HG02623 (cell line): ENCODE results near the gene SLCO4A1.

Source experiments
- ATAC-seq: cut with Tn5 transposase; IDR thresholded peaks from one replicate; pipeline ENCODE4 v1.9.1; 2021; ENCODE audit warnings: moderate library complexity; ENCODE audit not compliant: unreplicated experiment

The SLCO4A1 gene

GRCh38 chr20:62696989-62697388, 54.7 kb downstream of the SLCO4A1 start:
- no peak for ATAC-seq

GRCh38 chr20:62697468-62697912, 55.2 kb downstream of the SLCO4A1 start:
- no peak for ATAC-seq

GRCh38 chr20:62698231-62698630, 55.9 kb downstream of the SLCO4A1 start:
- ATAC-seq = no peak

GRCh38 chr20:62699296-62699695, 57.0 kb downstream of the SLCO4A1 start:
- ATAC-seq = no peak

- ATAC-seq = no peak
Observed at GRCh38 chr20:62699741-62700140, 57.4 kb downstream of the SLCO4A1 start.

GRCh38 chr20:62700261-62700930, 58.1 kb downstream of the SLCO4A1 start:
- ATAC-seq = no peak

- no peak for ATAC-seq
Observed at GRCh38 chr20:62701161-62702012, 59.1 kb downstream of the SLCO4A1 start.

GRCh38 chr20:62702013-62702300, 59.7 kb downstream of the SLCO4A1 start:
- ATAC-seq = no peak

- ATAC-seq = no peak
Observed at GRCh38 chr20:62702895-62703852, 60.9 kb downstream of the SLCO4A1 start.

GRCh38 chr20:62703853-62704228, 61.5 kb downstream of the SLCO4A1 start:
- no peak for ATAC-seq

GRCh38 chr20:62704341-62704948, 62.1 kb downstream of the SLCO4A1 start:
- no peak for ATAC-seq

GRCh38 chr20:62705627-62706026, 63.3 kb downstream of the SLCO4A1 start:
- no peak for ATAC-seq

- no peak for ATAC-seq
Observed at GRCh38 chr20:62706344-62706743, 64.0 kb downstream of the SLCO4A1 start.

- no peak for ATAC-seq
Observed at GRCh38 chr20:62706857-62707256, 64.6 kb downstream of the SLCO4A1 start.

- no peak for ATAC-seq
Observed at GRCh38 chr20:62707276-62707920, 65.1 kb downstream of the SLCO4A1 start.

GRCh38 chr20:62707921-62708521, 65.7 kb downstream of the SLCO4A1 start:
- no peak for ATAC-seq

GRCh38 chr20:62708591-62709536, 66.6 kb downstream of the SLCO4A1 start, which contains the start of gene NTSR1:
NTSR1 (plus strand) TSS chr20:62708836; CDS start chr20:62709208, 372 bp downstream.
- ATAC-seq = no peak

GRCh38 chr20:62709537-62709905, 67.2 kb downstream of the SLCO4A1 start:
- ATAC-seq = no peak
